ENCODE measurements around the gene N4BP3.

GRCh38 chr5:178072749-178073148 is 40.6 kb upstream of the N4BP3 start:
- TF ChIP-seq CTCF (IDR thresholded peaks at IDR 0.05) (no peak), POLR2A (IDR thresholded peaks at IDR 0.05) (no peak)
